Raji (cell line): ENCODE data around the gene TMEM178A.

ENCODE experiments used
- POLR2A ChIP-seq: IDR thresholded peaks from 2 replicates; pipeline ENCODE4 v1.6.1; 2011; ENCODE audit warnings: low read depth, low read length, control low read depth; ENCODE audit not compliant: insufficient read depth

Gene TMEM178A

GRCh38 chr2:39640681-39641080 is 25.0 kb upstream of the TMEM178A start:
- no peak for TF ChIP-seq POLR2A

GRCh38 chr2:39641635-39642034 is 24.1 kb upstream of the TMEM178A start:
- no peak for TF ChIP-seq POLR2A

GRCh38 chr2:39642051-39642718 is 23.5 kb upstream of the TMEM178A start:
- no peak for TF ChIP-seq POLR2A

- no peak for TF ChIP-seq POLR2A
Measured at GRCh38 chr2:39645826-39646225, 19.9 kb upstream of the TMEM178A start.

DNA sequence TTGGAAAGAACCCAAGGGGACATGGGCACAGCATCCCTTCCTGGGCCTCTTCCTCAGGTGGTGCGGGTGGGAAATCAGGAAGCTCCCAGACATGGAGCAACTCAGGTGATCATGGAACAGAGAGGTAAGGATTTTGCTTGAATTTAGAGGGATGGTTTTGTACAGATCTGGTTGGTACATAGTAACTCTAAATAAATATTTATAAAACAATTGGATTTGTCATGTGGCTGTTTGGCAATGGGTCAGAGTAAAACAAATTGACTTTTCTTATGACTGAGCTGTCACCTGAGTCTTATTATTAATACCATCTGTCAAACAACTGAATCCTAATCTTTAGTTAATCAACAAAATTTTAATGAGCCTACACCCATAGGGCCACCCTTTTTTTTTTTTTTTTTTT is 19.4 kb upstream of the TMEM178A start:
- no peak for TF ChIP-seq POLR2A

- TF ChIP-seq POLR2A, result no peak
Measured at GRCh38 chr2:39647104-39647765, 18.5 kb upstream of the TMEM178A start.

- no peak for TF ChIP-seq POLR2A
Measured at GRCh38 chr2:39648580-39648979, 17.1 kb upstream of the TMEM178A start.

DNA sequence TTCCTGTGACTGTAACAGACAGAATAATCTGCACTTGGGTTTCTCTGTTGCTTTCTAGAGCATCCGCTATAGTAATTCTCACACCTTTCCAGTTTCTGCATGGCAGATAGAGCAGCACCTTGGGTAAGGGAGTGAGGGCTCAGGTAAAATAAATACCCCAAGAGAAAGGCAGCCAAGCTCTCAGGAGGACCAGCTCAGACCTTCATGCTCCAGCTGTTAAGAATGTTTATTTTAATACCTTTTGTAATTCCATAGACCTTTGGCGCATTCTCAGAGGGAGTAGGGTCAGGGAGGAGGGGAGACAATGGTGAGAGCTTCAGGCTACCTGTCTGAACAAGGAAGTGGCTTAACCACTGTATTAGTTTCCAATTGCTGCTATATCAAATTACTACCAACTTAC is 16.2 kb upstream of the TMEM178A start:
- TF ChIP-seq POLR2A, result no peak

- no peak for TF ChIP-seq POLR2A
Measured at GRCh38 chr2:39650468-39650867, 15.2 kb upstream of the TMEM178A start.

- TF ChIP-seq POLR2A, result no peak
Measured at GRCh38 chr2:39657287-39657937, 8.3 kb upstream of the TMEM178A start.

GRCh38 chr2:39658371-39658770 is 7.3 kb upstream of the TMEM178A start:
- TF ChIP-seq POLR2A, result no peak

- TF ChIP-seq POLR2A, result no peak
Measured at GRCh38 chr2:39659765-39660611, 5.7 kb upstream of the TMEM178A start.

- TF ChIP-seq POLR2A, result no peak
Measured at GRCh38 chr2:39660612-39661236, 5.0 kb upstream of the TMEM178A start.

- TF ChIP-seq POLR2A, result no peak
Measured at GRCh38 chr2:39661826-39662225, 3.9 kb upstream of the TMEM178A start.
